HS-5 (cell line): ENCODE results near the gene C1orf159.
"Not testable (repeated sequence)": the region's sequence is repeated elsewhere in the genome, so short reads cannot be mapped to it uniquely, and the experiment has no call there.

ENCODE experiments used
- DNase-seq: peaks from one replicate; pipeline ENCODE4 v3.0.0-alpha.2; 2012; ENCODE audit warnings: low read depth

The C1orf159 gene

GRCh38 chr1:1081311-1082238 is 34.3 kb downstream of the C1orf159 start:
- DNase-seq: no peak

- DNase-seq: no peak
Observed at GRCh38 chr1:1080951-1081310, 35.0 kb downstream of the C1orf159 start.

- no peak for DNase-seq
Observed at GRCh38 chr1:1080122-1080757, 35.6 kb downstream of the C1orf159 start.

GRCh38 chr1:1079408-1080121 is 36.3 kb downstream of the C1orf159 start:
- peak; percentile 91 for DNase-seq

- not testable (repeated sequence) for DNase-seq
Observed at GRCh38 chr1:1077396-1077795, 38.5 kb downstream of the C1orf159 start.

GRCh38 chr1:1075148-1075935 is 40.5 kb downstream of the C1orf159 start:
- no peak for DNase-seq

- no peak for DNase-seq
Observed at GRCh38 chr1:1074631-1075147, 41.2 kb downstream of the C1orf159 start.

GRCh38 chr1:1073743-1074587 is 41.9 kb downstream of the C1orf159 start, which contains the start of gene RNF223:
TSS of gene RNF223 (minus strand) at chr1:1074306. CDS start at chr1:1072566, 1,740 bp downstream.
- DNase-seq: no peak

- DNase-seq: no peak
Observed at GRCh38 chr1:1072849-1073742, 42.8 kb downstream of the C1orf159 start.

GRCh38 chr1:1072299-1072848 is 43.5 kb downstream of the C1orf159 start:
- no peak for DNase-seq

GRCh38 chr1:1071486-1072298 is 44.2 kb downstream of the C1orf159 start:
- DNase-seq: no peak

- no peak for DNase-seq
Observed at GRCh38 chr1:1069711-1070676, 45.9 kb downstream of the C1orf159 start.

GRCh38 chr1:1069056-1069710 is 46.7 kb downstream of the C1orf159 start:
- no peak for DNase-seq

- no peak for DNase-seq
Observed at GRCh38 chr1:1068517-1069055, 47.3 kb downstream of the C1orf159 start.

GRCh38 chr1:1067860-1068516 is 47.9 kb downstream of the C1orf159 start:
- no peak for DNase-seq
